ENCODE results near the gene SPINT2.
"Not testable (repeated sequence)": the region's sequence is repeated elsewhere in the genome, so short reads cannot be mapped to it uniquely, and the experiment has no call there.

GRCh38 chr19:38224863-38225218 is 39.5 kb upstream of the SPINT2 start:
- TF ChIP-seq POLR2A, CTCF (IDR thresholded peaks at IDR 0.05): not testable (repeated sequence)
